Tibial nerve (tissue), 4 donors: Measurements from ENCODE around the gene GPRC5B. TPM values are rescaled to one million over a fixed set of nuclear protein-coding genes. Genes with fewer than 3 reads are reported as not detected.

Experiments used
- DNase-seq, 2 donors: peaks; one replicate each; pipeline ENCODE4 v3.0.0-alpha.2; 2019; ENCODE audit warnings: low spot score in 2 of 2
- H3K27ac ChIP-seq, 4 donors: fragments of 200-600 bp; sonication (generic) in 3 of 4; one replicate each; pipeline ENCODE4 v1.5.1; 2017 to 2019; ENCODE audit warnings: mild to moderate bottlenecking in 1 of 4
- H3K27me3 ChIP-seq, 2 donors: fragments of 200-600 bp; sonication (generic) in 1 of 2; one replicate each; pipeline versions ENCODE4 v1.5.1 to v1.6.0; 2017 to 2019
- H3K36me3 ChIP-seq, 3 donors: fragments of 200-600 bp; sonication (generic); one replicate each; pipeline ENCODE4 v1.5.1; 2018 to 2019
- H3K4me1 ChIP-seq, 4 donors: fragments of 200-600 bp; sonication (generic) in 3 of 4; one replicate each; pipeline ENCODE4 v1.5.1; 2017 to 2019
- H3K4me3 ChIP-seq, 4 donors: fragments of 200-600 bp; sonication (generic) in 3 of 4; one replicate each; pipeline ENCODE4 v1.5.1; 2017 to 2019; ENCODE audit warnings: mild to moderate bottlenecking in 1 of 4, moderate library complexity in 1 of 4
- H3K9me3 ChIP-seq, 4 donors: fragments of 200-600 bp; sonication (generic) in 3 of 4; one replicate each; pipeline ENCODE4 v1.5.1; 2017 to 2019
- CTCF ChIP-seq, 5 experiments: fragments of 200-600 bp in 3 of 5; fragments of 450-650 bp in 2 of 5; sonication (generic) in 3 of 5; IDR thresholded peaks; one replicate each; pipeline ENCODE4 v1.5.1; 2016 to 2019; ENCODE audit warnings: antibody characterized with exemption in 5 of 5, mild to moderate bottlenecking in 3 of 5, moderate library complexity in 2 of 5
- EP300 ChIP-seq, 2 donors: sonication (generic); formaldehyde crosslinking; IDR thresholded peaks; one replicate each; pipeline ENCODE4 v1.6.1; 2017; ENCODE audit warnings: antibody characterized with exemption in 2 of 2, mild to moderate bottlenecking in 1 of 2
- POLR2A ChIP-seq, 2 donors: fragments of 450-650 bp; IDR thresholded peaks; one replicate each; pipeline ENCODE4 v1.6.1; 2017; ENCODE audit warnings: antibody characterized with exemption in 2 of 2, mild to moderate bottlenecking in 2 of 2, moderate library complexity in 2 of 2
- WGBS, 2 donors: methylation state at CpG; one replicate each; pipeline ENCODE4 v1.1.5; 2018; 5-methylcytosine and 5-hydroxymethylcytosine counted together
- total RNA-seq, 4 donors: library from RNA; depleted of rRNA; stranded (reverse); fragments of >200 nt; gene quantifications; one replicate each; pipeline ENCODE4 v1.1.0, GENCODE V29; 2016

Gene GPRC5B
- total RNA-seq, 4 donors from 2014 or later = 68.4 to 116 (median 101) TPM

DNA sequence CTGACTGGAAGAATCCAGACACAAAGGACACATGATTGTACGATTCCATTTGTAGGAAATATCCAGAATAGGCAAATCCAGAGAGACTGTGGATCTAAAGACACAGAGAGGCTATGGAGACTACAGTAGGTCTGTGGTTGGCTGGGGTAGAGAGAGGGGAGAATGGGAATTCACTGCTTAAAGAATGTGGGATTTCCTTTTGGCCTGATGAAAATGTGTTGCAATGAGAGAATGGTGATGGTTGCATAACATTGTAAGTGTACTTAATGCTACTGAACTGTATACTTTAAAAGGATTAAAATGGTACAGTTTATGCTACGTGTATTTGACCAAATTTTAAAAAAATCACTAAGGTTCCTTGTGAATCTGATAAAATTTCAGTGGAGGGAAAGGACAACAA is 62.1 kb downstream of the GPRC5B start:
- H3K27ac ChIP-seq = no peak overlapping the region
- no peaks in the 10 kb centered on the region for H3K27me3 ChIP-seq
- H3K4me3 ChIP-seq = no peak overlapping the region
- H3K9me3 ChIP-seq = no peaks in the 10 kb centered on the region
- peaks cover 0 to 7% (median 0%) of the 10 kb centered on the region in 3 donors for H3K36me3 ChIP-seq
- TF ChIP-seq EP300 (IDR thresholded peaks at IDR 0.05) (no peak), POLR2A (IDR thresholded peaks at IDR 0.05) (no peak), CTCF (IDR thresholded peaks at IDR 0.05) (no peak)
- no peak for DNase-seq
- H3K4me1 ChIP-seq = no peaks in the 10 kb centered on the region
- 81 to 84% methylated on average over 2 of the region's 2 CpGs for WGBS, 2 donors

- DNase-seq = no peak
- TF ChIP-seq EP300 (IDR thresholded peaks at IDR 0.05) (no peak), POLR2A (IDR thresholded peaks at IDR 0.05) (no peak), CTCF (IDR thresholded peaks at IDR 0.05) (no peak)
- no peaks in the 10 kb centered on the region for H3K36me3 ChIP-seq
- no peaks in the 10 kb centered on the region for H3K27me3 ChIP-seq
- WGBS, 2 donors = 88 to 92% methylated on average over 7 of the region's 7 CpGs
- no peaks in the 10 kb centered on the region for H3K4me1 ChIP-seq
- H3K4me3 ChIP-seq = no peak overlapping the region
- H3K27ac ChIP-seq = no peak overlapping the region
- peaks cover 0 to 5% (median 0%) of the 10 kb centered on the region in 4 donors for H3K9me3 ChIP-seq
Measured at GRCh38 chr16:19817875-19818274, 66.8 kb downstream of the GPRC5B start.

DNA sequence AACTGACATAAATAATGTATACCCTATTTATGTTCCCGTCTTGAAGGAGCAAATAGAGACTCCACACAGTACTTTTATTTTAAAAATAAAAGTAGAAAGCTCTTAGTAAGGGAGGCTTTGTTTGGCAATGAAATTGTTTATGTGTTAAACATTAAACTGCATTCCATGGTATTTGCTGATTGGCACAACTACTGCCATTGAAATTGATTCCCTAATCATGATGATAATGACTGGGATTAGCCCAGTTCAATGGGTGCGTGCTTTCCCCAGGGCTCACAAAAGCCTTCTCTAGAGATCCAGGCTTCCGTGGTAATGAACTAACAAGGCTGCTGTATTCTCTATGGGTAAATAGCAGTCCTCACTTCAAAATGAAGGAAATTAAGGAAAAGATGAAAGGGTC is 67.5 kb downstream of the GPRC5B start:
- WGBS, 2 donors = 56 to 62% methylated on average over 3 of the region's 3 CpGs
- H3K27ac ChIP-seq = no peak overlapping the region
- DNase-seq = no peak
- H3K4me1 ChIP-seq = no peaks in the 10 kb centered on the region
- H3K27me3 ChIP-seq = no peaks in the 10 kb centered on the region
- H3K4me3 ChIP-seq = no peak overlapping the region
- peaks cover 0 to 9% (median 1%) of the 10 kb centered on the region in 4 donors for H3K9me3 ChIP-seq
- TF ChIP-seq POLR2A (IDR thresholded peaks at IDR 0.05) (no peak), CTCF (IDR thresholded peaks at IDR 0.05) (no peak), EP300 (IDR thresholded peaks at IDR 0.05) (no peak)
- H3K36me3 ChIP-seq = no peaks in the 10 kb centered on the region

GRCh38 chr16:19815418-19815817 is 69.2 kb downstream of the GPRC5B start:
- Histone ChIP-seq H3K27me3 (no peaks in the 10 kb centered on the region), H3K36me3 (no peaks in the 10 kb centered on the region), H3K9me3 (peaks cover 0 to 9% (median 1%) of the 10 kb centered on the region in 4 donors), H3K4me3 (no peak overlapping the region), H3K4me1 (peaks cover 0 to 13% (median 4%) of the 10 kb centered on the region in 4 donors), H3K27ac (no peak overlapping the region)
- no peak for DNase-seq
- no peak for TF ChIP-seq POLR2A (IDR thresholded peaks at IDR 0.05)
- 65 to 67% methylated on average over 2 of the region's 2 CpGs for WGBS, 2 donors

DNA sequence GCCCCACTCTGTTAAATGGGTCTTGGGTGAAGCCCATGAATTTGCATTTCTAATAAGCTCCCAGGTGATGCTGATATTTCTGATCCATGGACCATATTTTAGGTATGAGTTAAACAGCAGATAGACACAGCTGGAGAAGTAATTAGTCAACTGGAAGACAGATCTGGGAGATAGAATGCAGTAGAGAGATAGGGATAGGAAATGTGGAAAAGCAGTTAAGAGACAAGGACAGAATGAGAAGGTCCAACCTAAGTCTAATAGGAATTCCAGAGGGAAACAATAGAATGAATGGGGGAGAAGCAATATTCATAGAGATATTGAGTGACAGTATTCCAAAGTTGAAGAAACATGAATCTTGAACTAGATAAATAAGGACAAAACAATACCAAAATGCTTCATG is 71.7 kb downstream of the GPRC5B start:
- Histone ChIP-seq H3K4me3 (no peak overlapping the region), H3K36me3 (no peaks in the 10 kb centered on the region), H3K9me3 (peaks cover 0 to 9% (median 1%) of the 10 kb centered on the region in 4 donors), H3K4me1 (peaks cover 0 to 17% (median 5%) of the 10 kb centered on the region in 4 donors), H3K27ac (no peak overlapping the region), H3K27me3 (no peaks in the 10 kb centered on the region)
- no peak for DNase-seq
- TF ChIP-seq POLR2A (IDR thresholded peaks at IDR 0.05) = no peak
- TF ChIP-seq EP300 (IDR thresholded peaks at IDR 0.05) = no peak
- TF ChIP-seq CTCF (IDR thresholded peaks at IDR 0.05) = no peak
